ENCODE results near the gene MCL1. TPM values are rescaled to one million over a fixed set of nuclear protein-coding genes. Genes with fewer than 3 reads are reported as not detected.
A peak's percentile ranks its signal among the peaks of the same experiment; 100 is the strongest.

Gene MCL1
- total RNA-seq, 1 experiment from 2014 or later = 126 TPM

- ChIA-PET POLR2A (interaction anchor here (0.5 kb wide), 1 partner anchor 526 kb away, joined by 3 read pairs; no protein-coding TSS in a partner anchor), CTCF (interaction anchor here (0.9 to 1.4 kb wide), 3 partner anchors 12 to 20 kb away, joined by 3 to 12 read pairs (median 4); no protein-coding TSS in a partner anchor)
- Histone ChIP-seq H3K27ac (ENCODE audit: low read length) (peak within 1 kb of the TSS; percentile 80), H3K4me1 (ENCODE audit: control insufficient read depth, insufficient read depth, low read length) (peaks cover 27% of the 10 kb centered on the region), H3K36me3 (ENCODE audit: control insufficient read depth, insufficient read depth, low read length) (no peaks in the 10 kb centered on the region), H3K27me3 (ENCODE audit: control insufficient read depth, insufficient read depth, low read length) (no peaks in the 10 kb centered on the region), H3K4me3 (ENCODE audit: low read depth in 2 of 2, low read length in 2 of 2) (peak within 1 kb of the TSS; percentile 56 to 73), H3K9me3 (ENCODE audit: control insufficient read depth, insufficient read depth, low read depth, low read length) (no peaks in the 10 kb centered on the region)
- intact Hi-C loops (cut with micrococcal nuclease; ENCODE audit: unreplicated experiment) (no loop called here), in situ Hi-C loops (cut with HindIII; ENCODE audit: low pct_unique_long_range_greater_than_20kb, low sequenced_read_pairs) (no loop called here)
- TF ChIP-seq REST (IDR thresholded peaks at IDR 0.05; ENCODE audit: insufficient read depth in 1 of 2, low read depth in 2 of 2, low read length in 1 of 2) (no peak), SIN3A (IDR thresholded peaks at IDR 0.05; ENCODE audit: borderline replicate concordance, insufficient read depth, low read depth, low read length) (0 out of 2 replicates have a peak, but pooled peaks have one; percentile 22), TCF7L2 (IDR thresholded peaks at IDR 0.05; ENCODE audit: low read depth, low read length) (0 out of 2 replicates have a peak, but pooled peaks have one; percentile 29)
- peak; percentile 80 for ATAC-seq
- no peak for DNase-seq (ENCODE audit: low read depth, low spot score)
- no TSS peak for BruUV-seq (replicated peaks)
These were observed 30.5 kb downstream of the MCL1 start, which contains the start of gene ADAMTSL4 for GRCh38 chr1:150548632-150549495. Gene ADAMTSL4, plus strand, starts transcription at chr1:150549408. Its CDS starts 2,881 bp downstream, at chr1:150552289.

GRCh38 chr1:150548324-150548631, 31.1 kb downstream of the MCL1 start:
- no TSS peak for BruUV-seq (replicated peaks)
- peak overlapping the region; percentile 56 to 73 for H3K4me3 ChIP-seq (ENCODE audit: low read depth in 2 of 2, low read length in 2 of 2)
- ChIA-PET CTCF (interaction anchor here (0.6 to 1.4 kb wide), 4 partner anchors 13 to 600 kb away, joined by 3 to 12 read pairs (median 4); no protein-coding TSS in a partner anchor), POLR2A (interaction anchor here (0.5 kb wide), 1 partner anchor 527 kb away, joined by 3 read pairs; no protein-coding TSS in a partner anchor)
- TF ChIP-seq SIN3A (IDR thresholded peaks at IDR 0.05; ENCODE audit: borderline replicate concordance, insufficient read depth, low read depth, low read length) = no peak
- TF ChIP-seq TCF7L2 (IDR thresholded peaks at IDR 0.05; ENCODE audit: low read depth, low read length) = no peak
- no peak for TF ChIP-seq CTCF (IDR thresholded peaks at IDR 0.05)
- TF ChIP-seq REST (IDR thresholded peaks at IDR 0.05; ENCODE audit: insufficient read depth in 1 of 2, low read depth in 2 of 2, low read length in 1 of 2) = no peak
- no peak for TF ChIP-seq POLR2AphosphoS5 (IDR thresholded peaks at IDR 0.05; ENCODE audit: low read depth, low read length)
- intact Hi-C loops (cut with micrococcal nuclease; ENCODE audit: unreplicated experiment) (no loop called here), in situ Hi-C loops (cut with HindIII; ENCODE audit: low pct_unique_long_range_greater_than_20kb, low sequenced_read_pairs) (no loop called here)
- ATAC-seq (no peak), DNase-seq (ENCODE audit: low read depth, low spot score) (no peak)
- no peaks in the 10 kb centered on the region for H3K36me3 ChIP-seq (ENCODE audit: control insufficient read depth, insufficient read depth, low read length)
- peaks cover 27% of the 10 kb centered on the region for H3K4me1 ChIP-seq (ENCODE audit: control insufficient read depth, insufficient read depth, low read length)
- peak overlapping the region; percentile 54 for H3K27ac ChIP-seq (ENCODE audit: low read length)
- H3K27me3 ChIP-seq (ENCODE audit: control insufficient read depth, insufficient read depth, low read length) = no peaks in the 10 kb centered on the region
- H3K9me3 ChIP-seq (ENCODE audit: control insufficient read depth, insufficient read depth, low read depth, low read length) = no peaks in the 10 kb centered on the region

Data from Panc1 (cell line).